CD4-positive, alpha-beta T cell treated with Interleukin-12 subunit alpha and Interleukin-12 subunit beta, for 1 hour (primary cell): ENCODE data around the gene MSRB2.
A peak's percentile ranks its signal among the peaks of the same experiment; 100 is the strongest.
"Not testable (repeated sequence)": the region's sequence is repeated elsewhere in the genome, so short reads cannot be mapped to it uniquely, and the experiment has no call there.

Experiments
- DNase-seq: peaks from one replicate; pipeline ENCODE4 v3.0.0-alpha.2; 2020

The MSRB2 gene

GRCh38 chr10:23095404-23095965 is at the start of gene MSRB2:
MSRB2 (plus strand) TSS chr10:23095579; CDS start chr10:23095609, 30 bp downstream.
- DNase-seq: peak; percentile 86

GRCh38 chr10:23046027-23046426 is 49.4 kb upstream of the MSRB2 start:
- no peak for DNase-seq

GRCh38 chr10:23047201-23048050 is 48.0 kb upstream of the MSRB2 start:
- no peak for DNase-seq

GRCh38 chr10:23048191-23048590 is 47.2 kb upstream of the MSRB2 start:
- no peak for DNase-seq

GRCh38 chr10:23051278-23051677 is 44.1 kb upstream of the MSRB2 start:
- no peak for DNase-seq

- no peak for DNase-seq
Observed at GRCh38 chr10:23051855-23052331, 43.5 kb upstream of the MSRB2 start.

- DNase-seq: no peak
Observed at GRCh38 chr10:23053036-23053435, 42.3 kb upstream of the MSRB2 start.

- no peak for DNase-seq
Observed at GRCh38 chr10:23055424-23056185, 39.8 kb upstream of the MSRB2 start.

- DNase-seq: no peak
Observed at GRCh38 chr10:23056186-23056579, 39.2 kb upstream of the MSRB2 start.

GRCh38 chr10:23058366-23058765 is 37.0 kb upstream of the MSRB2 start:
- no peak for DNase-seq

- DNase-seq: no peak
Observed at GRCh38 chr10:23060918-23061317, 34.5 kb upstream of the MSRB2 start.

GRCh38 chr10:23063045-23063972 is 32.1 kb upstream of the MSRB2 start:
- no peak for DNase-seq

- no peak for DNase-seq
Observed at GRCh38 chr10:23063973-23064812, 31.2 kb upstream of the MSRB2 start.

GRCh38 chr10:23064813-23065114 is 30.6 kb upstream of the MSRB2 start:
- not testable (repeated sequence) for DNase-seq

- DNase-seq: no peak
Observed at GRCh38 chr10:23065181-23065948, 30.0 kb upstream of the MSRB2 start.

GRCh38 chr10:23067337-23067736 is 28.0 kb upstream of the MSRB2 start:
- no peak for DNase-seq

- DNase-seq: peak; percentile 60
Observed at GRCh38 chr10:23067939-23068775, 27.2 kb upstream of the MSRB2 start.

- DNase-seq: no peak
Observed at GRCh38 chr10:23069019-23069815, 26.2 kb upstream of the MSRB2 start.
